ENCODE measurements around the gene ANKRD34A. TPM values are rescaled to one million over a fixed set of nuclear protein-coding genes. Genes with fewer than 3 reads are reported as not detected.

Gene ANKRD34A
- total RNA-seq, 1 donor from 2014 or later = 0.94 TPM

DNA sequence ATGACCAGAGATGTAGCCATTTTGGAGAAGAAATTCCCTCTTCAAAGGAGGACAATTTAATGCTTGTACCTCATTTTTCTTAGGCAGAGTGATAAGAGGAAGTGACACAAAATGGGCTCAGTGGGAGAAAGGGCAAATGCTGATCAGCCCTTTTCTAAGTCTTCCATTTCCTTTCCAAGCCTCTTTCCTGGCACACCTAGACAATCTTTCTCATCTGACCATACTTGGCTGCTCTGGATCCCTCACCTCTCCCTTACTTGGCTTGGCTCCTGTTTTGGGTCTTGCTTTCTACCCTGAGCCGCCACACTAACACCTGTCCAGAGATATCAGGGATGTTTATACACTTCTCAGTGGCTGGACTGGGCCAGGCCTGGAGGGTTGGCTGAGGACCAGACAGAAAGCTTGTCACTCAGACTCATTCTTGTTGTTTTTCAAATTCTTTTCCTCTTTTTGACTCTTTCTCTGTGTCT lies 18.9 kb upstream of the ANKRD34A start:
- Mint-ChIP-seq H3K27me3 (no peaks in the 10 kb centered on the region), H3K27ac (peak overlapping the region; percentile 89), H3K36me3 (no peaks in the 10 kb centered on the region), H3K4me1 (ENCODE audit: unreplicated experiment) (peaks cover 38% of the 10 kb centered on the region), H3K9me3 (no peaks in the 10 kb centered on the region), H3K4me3 (no peak overlapping the region)
- TF ChIP-seq, protein P1, sequence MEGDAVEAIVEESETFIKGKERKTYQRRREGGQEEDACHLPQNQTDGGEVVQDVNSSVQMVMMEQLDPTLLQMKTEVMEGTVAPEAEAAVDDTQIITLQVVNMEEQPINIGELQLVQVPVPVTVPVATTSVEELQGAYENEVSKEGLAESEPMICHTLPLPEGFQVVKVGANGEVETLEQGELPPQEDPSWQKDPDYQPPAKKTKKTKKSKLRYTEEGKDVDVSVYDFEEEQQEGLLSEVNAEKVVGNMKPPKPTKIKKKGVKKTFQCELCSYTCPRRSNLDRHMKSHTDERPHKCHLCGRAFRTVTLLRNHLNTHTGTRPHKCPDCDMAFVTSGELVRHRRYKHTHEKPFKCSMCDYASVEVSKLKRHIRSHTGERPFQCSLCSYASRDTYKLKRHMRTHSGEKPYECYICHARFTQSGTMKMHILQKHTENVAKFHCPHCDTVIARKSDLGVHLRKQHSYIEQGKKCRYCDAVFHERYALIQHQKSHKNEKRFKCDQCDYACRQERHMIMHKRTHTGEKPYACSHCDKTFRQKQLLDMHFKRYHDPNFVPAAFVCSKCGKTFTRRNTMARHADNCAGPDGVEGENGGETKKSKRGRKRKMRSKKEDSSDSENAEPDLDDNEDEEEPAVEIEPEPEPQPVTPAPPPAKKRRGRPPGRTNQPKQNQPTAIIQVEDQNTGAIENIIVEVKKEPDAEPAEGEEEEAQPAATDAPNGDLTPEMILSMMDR (conservative IDR thresholded peaks at IDR 0.05) = no peak
- DNase-seq (ENCODE audit: extremely low spot score, unreplicated experiment) = no peak

DNA sequence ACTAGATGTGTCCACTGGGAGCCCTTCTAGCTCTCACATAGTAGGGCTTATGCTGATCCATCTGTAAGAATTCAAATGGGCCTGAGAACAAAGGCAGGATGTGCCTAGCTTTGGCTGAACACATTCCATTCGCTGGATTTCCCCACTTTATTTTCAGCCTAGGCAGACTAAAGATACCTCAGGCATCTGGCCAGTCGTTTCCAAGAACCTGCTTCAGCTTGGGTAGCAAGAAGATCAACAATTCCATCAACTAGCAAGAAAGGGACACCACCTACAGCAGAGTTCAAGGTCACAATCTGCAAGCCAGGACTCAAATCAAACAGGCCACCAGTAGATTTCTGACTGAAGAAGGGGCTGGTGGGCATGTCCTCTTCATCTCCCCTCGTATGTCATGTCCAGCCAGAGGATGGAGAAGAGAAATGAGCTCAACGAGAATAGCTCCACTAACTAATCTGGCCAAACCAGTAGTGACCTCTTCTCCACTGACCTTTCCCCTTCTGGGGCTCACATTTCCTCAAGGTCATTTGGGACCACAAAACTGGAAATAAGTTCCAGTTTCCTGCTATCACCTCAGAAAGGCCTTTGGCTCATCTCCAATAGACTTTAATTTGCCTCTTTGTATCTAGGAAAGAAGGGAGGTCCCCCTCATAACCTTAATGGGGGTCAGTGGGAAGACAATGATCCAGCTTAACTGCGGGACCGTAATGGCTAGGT lies 17.8 kb upstream of the ANKRD34A start:
- Mint-ChIP-seq H3K9me3 (no peaks in the 10 kb centered on the region), H3K27me3 (no peaks in the 10 kb centered on the region), H3K4me1 (ENCODE audit: unreplicated experiment) (peaks cover 32% of the 10 kb centered on the region), H3K27ac (peak overlapping the region; percentile 42), H3K36me3 (no peaks in the 10 kb centered on the region), H3K4me3 (no peak overlapping the region)
- TF ChIP-seq, protein P1 (conservative IDR thresholded peaks at IDR 0.05) = no peak
- no peak for DNase-seq (ENCODE audit: extremely low spot score, unreplicated experiment)

DNA sequence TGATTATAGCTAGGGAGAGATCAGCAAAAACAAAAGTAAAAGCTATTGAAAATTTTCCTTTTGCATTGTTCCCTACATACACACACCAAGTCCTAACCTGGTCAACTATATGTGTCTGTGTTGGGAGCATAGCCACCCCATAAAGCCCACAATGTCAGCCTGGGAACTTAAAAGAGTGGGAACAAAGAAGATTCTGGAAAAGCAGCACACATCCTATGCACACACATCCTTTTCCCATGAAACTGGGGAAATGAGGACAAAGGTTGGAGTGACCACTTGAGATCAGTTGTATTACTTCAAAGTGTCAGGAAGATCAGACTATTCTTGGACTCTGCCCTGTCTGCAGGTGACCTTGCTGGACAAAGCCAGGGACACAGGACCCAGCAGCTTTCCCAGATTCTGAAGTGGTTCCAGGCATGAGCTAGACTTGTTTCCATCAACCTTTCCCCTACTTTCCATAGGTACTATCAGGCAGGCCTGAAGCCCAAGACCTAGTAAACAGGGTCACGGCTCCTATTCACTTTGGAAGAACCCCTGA lies 16.2 kb upstream of the ANKRD34A start:
- H3K36me3 Mint-ChIP-seq = no peaks in the 10 kb centered on the region
- H3K4me3 Mint-ChIP-seq = no peak overlapping the region
- H3K27ac Mint-ChIP-seq = no peak overlapping the region
- DNase-seq (ENCODE audit: extremely low spot score, unreplicated experiment) = no peak
- H3K4me1 Mint-ChIP-seq (ENCODE audit: unreplicated experiment) = peaks cover 26% of the 10 kb centered on the region
- no peaks in the 10 kb centered on the region for H3K27me3 Mint-ChIP-seq
- TF ChIP-seq, protein P1 (conservative IDR thresholded peaks at IDR 0.05) = no peak
- no peaks in the 10 kb centered on the region for H3K9me3 Mint-ChIP-seq

DNA sequence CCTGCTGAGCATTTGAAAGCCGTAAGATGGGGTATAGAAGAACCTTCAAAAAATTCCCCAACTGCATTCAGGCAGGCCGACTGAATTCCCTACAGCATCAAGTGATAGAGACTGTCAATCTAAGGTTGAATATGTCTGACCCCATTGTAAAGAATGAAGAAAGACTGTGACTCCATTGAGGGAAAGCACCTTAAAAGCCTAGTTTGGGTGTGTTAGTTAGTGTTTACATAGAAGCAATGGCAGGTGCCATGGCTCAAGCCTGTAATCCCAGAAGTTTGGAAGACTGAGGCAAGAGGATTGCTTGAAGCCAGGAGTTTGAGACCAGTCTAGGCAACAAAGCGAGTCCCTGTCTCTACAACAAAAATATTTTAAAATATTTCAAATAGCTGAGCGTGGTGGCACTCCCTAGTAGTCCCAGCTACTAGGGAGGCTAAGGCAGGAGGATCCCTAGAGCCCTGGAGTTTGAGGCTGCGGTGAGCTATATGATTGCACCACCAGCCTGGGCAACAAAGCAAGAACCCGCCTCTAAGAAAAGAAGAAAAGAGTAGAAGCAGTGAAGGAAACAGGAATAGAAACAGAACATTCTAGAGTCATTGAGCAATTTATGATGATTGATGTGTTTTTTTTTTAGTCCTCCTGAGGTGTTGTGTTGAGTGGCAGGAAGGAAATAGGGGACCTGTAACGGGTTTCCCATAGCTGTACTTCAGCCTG lies 15.5 kb upstream of the ANKRD34A start:
- H3K27ac Mint-ChIP-seq = no peak overlapping the region
- H3K27me3 Mint-ChIP-seq = no peaks in the 10 kb centered on the region
- no peaks in the 10 kb centered on the region for H3K36me3 Mint-ChIP-seq
- no peak for DNase-seq (ENCODE audit: extremely low spot score, unreplicated experiment)
- TF ChIP-seq, protein P1 (conservative IDR thresholded peaks at IDR 0.05) = no peak
- no peaks in the 10 kb centered on the region for H3K9me3 Mint-ChIP-seq
- peaks cover 20% of the 10 kb centered on the region for H3K4me1 Mint-ChIP-seq (ENCODE audit: unreplicated experiment)
- no peak overlapping the region for H3K4me3 Mint-ChIP-seq

DNA sequence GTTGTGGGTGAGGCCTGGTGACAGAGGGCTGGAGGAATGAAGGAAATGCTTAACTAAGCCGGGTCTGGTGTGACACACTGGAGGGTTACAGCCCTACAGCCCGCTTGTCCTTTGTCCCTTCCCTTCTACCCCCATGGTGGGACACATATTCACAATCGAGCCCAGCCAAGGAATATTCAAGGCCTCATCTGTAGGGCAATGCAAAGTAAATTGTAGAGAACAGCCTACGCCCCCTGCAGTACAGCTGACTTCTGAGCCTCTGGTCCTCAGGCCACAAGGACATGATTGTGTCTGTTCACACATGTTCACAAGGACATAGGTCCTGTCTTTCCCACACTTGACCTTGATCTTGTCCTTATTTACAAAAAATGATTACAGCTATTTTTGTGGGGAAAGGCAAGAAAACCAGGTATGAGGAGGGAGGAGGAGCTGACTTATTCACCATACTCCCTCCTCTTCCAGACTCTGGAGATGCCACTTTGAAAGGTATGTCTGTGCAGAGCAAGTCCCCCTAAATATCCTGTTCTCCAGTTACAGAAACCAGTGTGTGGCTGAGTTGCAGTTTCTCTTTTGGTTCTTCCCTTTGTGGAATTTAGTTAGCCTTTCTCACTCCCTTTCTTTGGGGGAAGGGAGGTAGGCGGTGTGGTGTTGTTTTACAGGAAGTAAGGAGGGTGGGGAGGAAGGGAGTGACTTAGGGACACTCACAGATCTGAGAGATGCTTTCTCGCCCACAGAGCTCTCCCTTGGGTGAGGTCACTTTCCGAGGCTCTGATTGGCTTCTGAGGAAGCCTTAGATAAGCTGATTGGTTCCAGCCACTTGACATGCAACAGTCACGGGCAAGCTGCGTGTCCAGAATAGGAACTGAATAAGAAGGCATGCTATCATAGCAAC lies 14.7 kb upstream of the ANKRD34A start:
- peak; percentile 82 for DNase-seq (ENCODE audit: extremely low spot score, unreplicated experiment)
- no peak overlapping the region for H3K4me3 Mint-ChIP-seq
- H3K4me1 Mint-ChIP-seq (ENCODE audit: unreplicated experiment) = peaks cover 15% of the 10 kb centered on the region
- no peaks in the 10 kb centered on the region for H3K36me3 Mint-ChIP-seq
- H3K9me3 Mint-ChIP-seq = no peaks in the 10 kb centered on the region
- TF ChIP-seq, protein P1 (conservative IDR thresholded peaks at IDR 0.05) = peak; percentile 47
- H3K27ac Mint-ChIP-seq = no peak overlapping the region
- no peaks in the 10 kb centered on the region for H3K27me3 Mint-ChIP-seq
